SJSA1 (cell line): ENCODE measurements around the gene CCDC197. TPM values are rescaled to one million over a fixed set of nuclear protein-coding genes. Genes with fewer than 3 reads are reported as not detected.

ENCODE experiments used
- DNase-seq, 2 experiments: peaks; one replicate each; pipeline ENCODE4 v3.0.0-alpha.2; 2015 to 2020; ENCODE audit warnings: low spot score in 2 of 2, low read depth in 1 of 2
- H3K27ac ChIP-seq: fragments of 250-450 bp; sonication (Bioruptor Pico); 2 replicates; pipeline ENCODE4 v1.5.1; 2020; ENCODE audit warnings: mild to moderate bottlenecking, moderate library complexity
- H3K27me3 ChIP-seq: fragments of 250-450 bp; sonication (Bioruptor Pico); replicated peaks from 2 replicates; pipeline ENCODE4 v1.5.1; 2020; ENCODE audit warnings: mild to moderate bottlenecking, moderate library complexity
- H3K36me3 ChIP-seq: fragments of 250-450 bp; sonication (Bioruptor Pico); 2 replicates; pipeline ENCODE4 v1.5.1; 2020; ENCODE audit warnings: mild to moderate bottlenecking
- H3K4me1 ChIP-seq: fragments of 250-450 bp; sonication (Bioruptor Pico); replicated peaks from 2 replicates; pipeline ENCODE4 v1.6.1; 2021; ENCODE audit warnings: mild to moderate bottlenecking
- H3K4me3 ChIP-seq: fragments of 250-450 bp; sonication (Bioruptor Pico); 2 replicates; pipeline ENCODE4 v1.5.1; 2020; ENCODE audit warnings: mild to moderate bottlenecking
- H3K9me3 ChIP-seq: fragments of 250-450 bp; sonication (Bioruptor Pico); replicated peaks from 2 replicates; pipeline ENCODE4 v1.5.1; 2020; ENCODE audit warnings: mild to moderate bottlenecking
- total RNA-seq: library from RNA; depleted of rRNA; stranded (reverse); fragments of >200 nt; shearing (Covaris generic); gene quantifications from 2 replicates; pipeline ENCODE4 v1.2.3, GENCODE V29; 2014

Gene CCDC197
- total RNA-seq, 1 experiment from 2014 or later = not detected

DNA sequence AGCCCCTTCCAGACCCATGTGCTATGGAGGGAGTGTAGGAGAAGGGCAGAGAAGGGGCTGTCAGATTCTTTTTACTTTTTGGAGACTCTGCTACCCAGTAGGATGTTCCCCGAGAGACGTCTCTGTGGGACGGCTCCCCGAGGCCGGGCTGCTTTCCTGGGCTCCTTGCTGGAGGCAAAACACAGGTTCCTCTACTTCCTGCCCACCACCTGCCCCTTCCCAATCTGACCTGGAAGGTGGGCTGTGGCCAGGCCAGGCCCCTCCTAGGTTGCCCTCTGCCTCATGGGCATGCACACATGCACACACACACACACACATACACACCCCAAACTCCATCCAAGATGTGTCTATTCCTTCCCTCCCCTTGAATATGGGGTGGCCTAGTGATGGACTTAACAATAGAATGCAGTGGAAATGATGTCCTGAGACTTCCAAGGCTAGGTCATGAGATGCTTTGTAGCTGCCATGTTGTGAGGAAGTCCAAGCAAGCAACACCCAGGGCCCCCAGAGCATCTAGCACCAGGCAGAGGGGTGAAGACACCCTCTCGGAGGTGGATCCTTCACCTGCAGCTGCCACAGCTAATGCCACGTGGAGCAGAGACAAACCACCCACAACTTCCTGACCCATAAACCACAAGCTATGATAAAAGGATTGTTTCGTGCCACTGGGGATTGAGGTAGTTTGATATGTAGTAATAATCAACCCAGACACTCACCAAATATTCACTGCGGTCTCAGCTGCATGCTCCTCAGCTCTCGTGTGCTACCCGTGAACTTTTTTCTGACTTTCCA, 19.1 kb upstream of the CCDC197 start:
- Histone ChIP-seq H3K4me1 (peaks cover 36% of the 10 kb centered on the region), H3K27me3 (no peaks in the 10 kb centered on the region), H3K4me3 (no peak overlapping the region), H3K27ac (no peak overlapping the region), H3K9me3 (no peaks in the 10 kb centered on the region), H3K36me3 (no peaks in the 10 kb centered on the region)
- DNase-seq = no peak

DNA sequence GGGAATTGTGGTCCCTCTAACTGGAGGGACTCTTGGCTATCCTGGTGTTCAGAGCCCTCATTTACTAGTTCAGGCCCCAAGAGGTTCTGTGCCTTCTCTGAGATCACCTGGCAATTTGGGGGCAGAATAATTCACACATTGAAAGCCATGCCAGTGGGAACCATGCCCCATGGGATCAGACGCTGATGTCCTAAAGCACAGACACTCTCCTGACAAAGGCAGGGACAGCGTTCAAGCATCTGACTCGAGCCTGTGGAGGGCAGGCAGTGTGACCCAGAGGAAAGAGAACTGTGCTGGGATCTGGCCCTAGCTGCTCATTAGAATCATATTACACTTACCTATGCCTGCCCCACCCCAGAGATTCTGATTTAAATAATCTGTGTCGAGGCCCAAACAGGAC, 18.4 kb upstream of the CCDC197 start:
- no peak for DNase-seq
- Histone ChIP-seq H3K27me3 (no peaks in the 10 kb centered on the region), H3K4me3 (no peak overlapping the region), H3K27ac (no peak overlapping the region), H3K9me3 (no peaks in the 10 kb centered on the region), H3K4me1 (peaks cover 36% of the 10 kb centered on the region), H3K36me3 (no peaks in the 10 kb centered on the region)

DNA sequence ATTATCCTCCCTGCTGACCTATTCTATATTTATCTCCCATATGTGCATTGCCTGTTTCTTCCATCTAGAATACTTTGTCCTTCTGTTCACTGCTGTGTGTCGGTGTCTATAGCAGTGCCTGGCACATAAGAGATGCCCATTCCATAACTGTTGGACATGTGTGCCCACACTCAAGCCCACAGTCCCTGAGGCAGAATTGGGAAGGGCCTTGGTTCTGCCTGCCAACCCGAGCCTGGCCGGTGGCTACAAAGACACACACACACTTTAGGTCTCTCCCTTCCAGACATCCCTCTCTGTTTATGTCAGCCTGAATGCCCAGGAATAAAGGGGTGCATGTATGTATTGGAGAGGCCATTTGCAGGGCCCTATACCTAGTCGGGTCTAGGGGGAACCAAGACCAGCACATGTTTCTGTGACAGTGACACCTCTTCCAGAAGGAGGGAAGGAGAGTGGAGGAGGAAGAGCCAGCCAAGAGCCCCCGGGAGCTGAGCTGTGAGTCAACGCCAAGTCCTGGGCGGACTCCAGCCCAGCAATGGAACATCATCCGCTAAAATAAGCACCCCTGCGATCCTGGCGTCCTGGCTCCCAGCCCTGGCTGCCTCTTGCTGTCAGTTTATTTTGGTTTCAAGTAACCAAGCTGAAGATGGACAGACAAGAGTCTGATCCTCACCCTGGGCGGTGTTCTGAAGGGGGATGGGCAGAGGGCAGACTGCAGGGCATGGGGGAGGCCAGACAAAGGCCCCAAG, 16.5 kb upstream of the CCDC197 start:
- H3K27ac ChIP-seq = no peak overlapping the region
- no peak overlapping the region for H3K4me3 ChIP-seq
- H3K9me3 ChIP-seq = no peaks in the 10 kb centered on the region
- peaks cover 40% of the 10 kb centered on the region for H3K4me1 ChIP-seq
- DNase-seq = no peak
- no peaks in the 10 kb centered on the region for H3K36me3 ChIP-seq
- H3K27me3 ChIP-seq = no peaks in the 10 kb centered on the region

DNA sequence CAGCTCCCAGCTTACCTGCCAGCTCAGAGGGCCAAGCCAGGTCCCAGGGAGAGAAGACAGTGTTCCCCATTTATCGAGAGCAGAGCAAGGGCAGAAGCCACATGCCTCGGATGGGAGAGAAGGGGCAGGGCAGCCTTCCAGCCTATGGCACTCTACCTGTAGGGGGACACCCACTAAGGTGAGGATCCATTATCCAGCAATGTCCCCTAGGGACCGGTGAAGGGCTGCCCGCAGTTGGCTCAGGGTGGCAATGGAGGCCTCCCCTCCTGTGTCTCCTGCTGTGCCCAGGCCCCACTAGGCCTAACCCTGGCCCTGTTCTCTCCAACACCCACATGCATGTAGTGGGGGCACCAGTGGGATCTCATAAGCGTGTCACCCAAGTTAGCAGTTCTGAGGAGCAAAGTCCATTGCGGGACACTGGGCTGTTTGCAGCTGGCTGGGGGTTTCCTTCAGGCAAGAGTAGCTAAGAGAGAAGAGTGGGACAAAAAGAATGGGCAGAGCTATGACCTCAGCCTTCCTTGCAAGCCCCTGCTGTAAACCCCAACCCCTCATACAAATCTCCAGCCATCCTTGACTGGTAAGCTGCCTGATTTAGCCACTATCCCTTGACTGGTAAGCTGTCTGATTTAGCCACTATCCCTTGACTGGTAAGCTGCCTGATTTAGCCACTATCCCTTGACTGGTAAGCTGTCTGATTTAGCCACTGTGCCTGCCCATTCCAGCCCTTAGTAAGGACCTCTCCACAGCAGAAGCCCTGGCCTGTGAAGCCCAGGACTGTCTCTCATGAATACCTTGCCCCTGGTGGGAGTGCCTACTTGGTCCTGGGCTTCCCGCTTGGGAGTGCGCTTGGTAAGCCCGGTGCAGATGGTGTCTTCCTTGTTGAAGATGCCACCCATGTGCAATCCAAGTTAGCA, 15.5 kb upstream of the CCDC197 start:
- Histone ChIP-seq H3K4me1 (peaks cover 33% of the 10 kb centered on the region), H3K27ac (no peak overlapping the region), H3K4me3 (no peak overlapping the region), H3K36me3 (no peaks in the 10 kb centered on the region), H3K27me3 (no peaks in the 10 kb centered on the region), H3K9me3 (no peaks in the 10 kb centered on the region)
- no peak for DNase-seq

DNA sequence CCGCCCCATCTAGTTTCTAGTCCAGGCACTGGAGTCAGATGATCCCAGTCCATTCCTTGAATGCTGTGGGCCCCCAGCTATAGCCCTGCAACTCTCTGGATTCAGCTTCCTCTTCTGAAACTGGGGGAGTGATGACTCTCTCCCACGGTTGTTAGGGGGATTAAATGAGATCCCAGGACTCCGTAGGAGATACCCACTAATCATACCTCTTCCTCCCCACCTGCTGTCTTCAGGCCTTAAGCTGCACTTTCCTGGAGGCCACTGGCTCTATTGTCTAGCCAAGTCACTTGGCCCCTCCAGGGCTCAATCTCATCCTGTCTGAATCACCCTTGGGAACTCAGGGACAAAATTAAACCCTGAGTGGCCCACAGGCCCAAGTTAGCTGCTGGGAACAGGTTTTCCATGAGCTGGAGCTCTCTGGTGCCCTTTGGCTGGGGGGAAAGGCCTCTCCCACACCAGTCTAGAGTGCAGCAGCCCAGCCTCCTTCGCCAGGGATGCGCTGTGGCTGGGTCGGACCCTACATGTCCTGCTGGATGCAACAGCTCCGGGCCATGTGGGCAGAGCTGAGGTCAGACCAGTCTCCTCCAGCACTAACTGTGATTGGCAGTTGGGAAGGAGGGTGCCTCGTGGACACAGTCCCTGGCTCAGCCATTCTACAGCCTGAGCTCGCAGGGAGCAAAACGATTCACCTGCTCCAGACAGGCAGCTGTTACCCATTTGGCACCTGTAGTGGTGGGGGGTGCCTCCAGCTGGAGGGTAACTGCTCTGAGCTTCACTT, 14.7 kb upstream of the CCDC197 start:
- Histone ChIP-seq H3K9me3 (no peaks in the 10 kb centered on the region), H3K27ac (no peak overlapping the region), H3K4me3 (no peak overlapping the region), H3K27me3 (no peaks in the 10 kb centered on the region), H3K36me3 (no peaks in the 10 kb centered on the region), H3K4me1 (peaks cover 26% of the 10 kb centered on the region)
- DNase-seq = no peak

DNA sequence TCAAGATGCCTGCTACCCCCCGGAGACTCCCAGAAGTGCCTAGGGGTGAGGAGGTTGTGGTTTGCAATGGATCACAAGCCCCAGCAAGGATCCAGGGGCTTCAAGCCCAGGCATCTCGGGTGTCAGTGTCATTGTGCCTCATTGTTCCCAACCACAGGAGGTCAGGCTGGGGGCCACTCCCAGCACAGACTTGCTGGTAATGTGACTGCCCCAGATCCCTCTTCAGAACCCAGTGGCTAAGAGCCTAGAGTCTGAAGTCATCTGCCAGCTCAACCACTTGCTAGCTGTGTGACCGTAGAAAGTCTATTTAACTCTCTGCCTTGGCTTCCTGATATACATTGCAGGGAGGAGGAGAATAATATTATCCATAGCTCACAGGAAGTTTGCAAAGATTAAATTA, 13.0 kb upstream of the CCDC197 start:
- no peak overlapping the region for H3K4me3 ChIP-seq
- peaks cover 26% of the 10 kb centered on the region for H3K4me1 ChIP-seq
- H3K36me3 ChIP-seq = no peaks in the 10 kb centered on the region
- H3K27me3 ChIP-seq = no peaks in the 10 kb centered on the region
- no peak for DNase-seq
- H3K9me3 ChIP-seq = no peaks in the 10 kb centered on the region
- H3K27ac ChIP-seq = no peak overlapping the region

DNA sequence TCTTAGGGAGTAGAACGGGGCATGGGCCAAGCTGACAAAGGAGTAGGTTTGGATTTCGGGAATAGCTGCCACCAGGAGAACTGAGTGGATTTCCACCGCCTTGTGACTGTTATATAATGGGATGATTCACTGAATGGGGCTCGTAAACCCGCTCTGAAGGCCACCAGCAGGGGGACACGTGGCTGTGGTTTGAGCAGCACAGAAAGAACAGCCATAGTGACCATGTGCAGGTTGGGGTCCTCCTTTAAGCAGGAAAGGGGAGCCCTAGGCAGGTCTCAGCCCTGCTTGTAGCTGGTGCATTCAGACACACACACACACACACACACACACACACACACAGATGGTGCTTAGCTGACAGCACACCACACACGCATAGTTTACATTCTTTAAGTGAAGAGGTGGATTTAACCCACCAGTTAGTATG, 12.1 kb upstream of the CCDC197 start:
- peak; percentile 68 to 74 for DNase-seq
- H3K36me3 ChIP-seq = no peaks in the 10 kb centered on the region
- H3K4me3 ChIP-seq = no peak overlapping the region
- peaks cover 26% of the 10 kb centered on the region for H3K4me1 ChIP-seq
- H3K27ac ChIP-seq = no peak overlapping the region
- no peaks in the 10 kb centered on the region for H3K9me3 ChIP-seq
- H3K27me3 ChIP-seq = no peaks in the 10 kb centered on the region

DNA sequence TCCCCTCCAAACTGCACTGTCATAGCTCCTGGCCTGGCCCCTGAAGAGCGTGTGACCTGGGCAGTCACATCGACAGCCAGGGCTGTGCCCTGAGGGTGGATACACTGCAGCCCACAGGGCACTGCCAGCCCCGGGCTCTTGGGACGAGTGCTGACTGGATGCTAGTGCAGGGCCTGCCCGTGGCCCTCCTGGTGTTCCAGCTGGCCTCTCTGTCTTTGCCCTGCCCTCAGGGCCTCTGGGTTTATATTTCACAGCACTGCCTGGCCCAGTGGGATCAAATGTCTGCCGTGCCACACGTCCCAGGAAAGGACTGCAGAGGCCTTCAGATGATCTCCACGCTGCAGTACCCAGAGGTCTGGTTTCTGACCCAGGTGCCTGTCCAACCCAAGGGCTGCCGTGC, 10.1 kb upstream of the CCDC197 start:
- Histone ChIP-seq H3K9me3 (no peaks in the 10 kb centered on the region), H3K4me1 (peaks cover 17% of the 10 kb centered on the region), H3K4me3 (no peak overlapping the region), H3K36me3 (no peaks in the 10 kb centered on the region), H3K27ac (no peak overlapping the region), H3K27me3 (no peaks in the 10 kb centered on the region)
- no peak for DNase-seq

DNA sequence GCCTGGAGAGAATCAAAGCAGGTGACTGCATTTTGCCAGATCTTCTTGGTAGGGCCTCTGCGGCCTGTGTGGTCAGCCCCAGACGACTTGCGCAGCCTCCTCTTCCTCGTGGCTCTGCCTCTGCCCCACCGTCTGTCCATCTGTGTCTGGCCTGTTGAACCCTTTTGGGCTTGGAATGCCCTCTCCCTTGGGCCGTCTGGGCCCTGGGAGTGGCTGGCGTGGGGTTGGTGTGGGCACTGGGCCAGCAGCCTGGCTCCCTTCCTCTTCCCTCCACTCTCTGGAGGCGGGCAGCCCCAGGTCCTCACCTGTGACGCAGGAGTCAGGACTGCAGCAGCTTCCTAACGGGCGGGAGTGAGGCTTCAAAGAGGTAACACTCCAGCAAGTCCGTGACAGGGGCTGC, 9.7 kb upstream of the CCDC197 start:
- Histone ChIP-seq H3K27me3 (no peaks in the 10 kb centered on the region), H3K9me3 (no peaks in the 10 kb centered on the region), H3K4me3 (no peak overlapping the region), H3K36me3 (no peaks in the 10 kb centered on the region), H3K4me1 (peaks cover 17% of the 10 kb centered on the region), H3K27ac (no peak overlapping the region)
- DNase-seq = no peak

DNA sequence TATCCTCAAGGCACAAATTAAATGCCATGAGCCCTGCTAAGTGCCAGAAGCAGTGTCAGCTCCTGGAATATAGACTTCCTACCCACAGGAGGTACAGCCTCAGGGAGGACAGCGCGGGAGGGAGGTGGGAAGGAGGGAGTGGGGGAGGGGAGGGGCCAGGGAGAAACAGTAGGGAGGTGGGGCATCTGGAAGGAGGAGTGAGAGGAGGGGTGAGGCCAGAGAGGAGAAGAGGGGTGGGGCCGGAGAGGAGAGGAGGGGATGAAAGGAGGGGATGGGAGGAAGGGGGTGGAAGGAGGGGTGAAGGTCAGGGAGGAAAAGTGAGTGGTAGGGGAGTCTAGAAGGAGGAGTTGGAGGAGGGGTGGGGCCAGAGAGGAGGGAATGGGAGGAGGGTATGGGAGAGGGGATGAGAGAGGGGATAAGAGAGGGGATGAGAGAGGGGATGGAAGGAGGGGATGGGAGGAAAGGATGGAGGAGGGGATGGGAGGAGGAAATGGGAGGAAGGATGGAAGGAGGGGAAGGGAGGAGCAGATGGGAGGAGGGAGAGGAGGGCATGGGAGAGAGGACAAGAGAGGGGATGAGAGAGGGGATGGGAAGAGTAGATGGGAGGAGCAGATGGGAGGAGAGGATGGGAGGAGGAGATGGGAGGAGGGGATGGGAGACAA, 9.2 kb upstream of the CCDC197 start:
- Histone ChIP-seq H3K27ac (no peak overlapping the region), H3K4me3 (no peak overlapping the region), H3K27me3 (no peaks in the 10 kb centered on the region), H3K4me1 (peaks cover 17% of the 10 kb centered on the region), H3K36me3 (no peaks in the 10 kb centered on the region), H3K9me3 (no peaks in the 10 kb centered on the region)
- DNase-seq = no peak

DNA sequence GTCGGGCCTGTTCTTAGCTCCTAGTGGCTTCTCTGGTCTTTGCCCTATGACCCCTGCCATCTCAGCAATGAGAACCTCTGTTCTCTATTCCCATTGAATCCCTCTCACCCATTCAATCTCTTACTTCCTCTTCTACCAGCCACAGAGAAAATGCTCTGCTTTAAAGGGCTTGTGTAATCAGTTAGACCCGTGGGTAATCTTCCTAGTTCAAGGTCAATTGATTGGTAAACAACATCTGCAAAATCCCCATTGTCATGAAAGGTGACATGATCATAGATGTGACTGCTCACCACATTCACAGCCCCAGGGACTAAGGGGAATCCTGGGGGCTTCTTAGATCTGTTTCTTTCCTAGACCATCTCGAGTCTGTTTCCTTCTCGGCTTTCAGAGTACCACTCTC, 7.2 kb upstream of the CCDC197 start:
- no peaks in the 10 kb centered on the region for H3K36me3 ChIP-seq
- peaks cover 13% of the 10 kb centered on the region for H3K4me1 ChIP-seq
- H3K27ac ChIP-seq = no peak overlapping the region
- no peak overlapping the region for H3K4me3 ChIP-seq
- H3K9me3 ChIP-seq = no peaks in the 10 kb centered on the region
- DNase-seq = no peak
- H3K27me3 ChIP-seq = no peaks in the 10 kb centered on the region

DNA sequence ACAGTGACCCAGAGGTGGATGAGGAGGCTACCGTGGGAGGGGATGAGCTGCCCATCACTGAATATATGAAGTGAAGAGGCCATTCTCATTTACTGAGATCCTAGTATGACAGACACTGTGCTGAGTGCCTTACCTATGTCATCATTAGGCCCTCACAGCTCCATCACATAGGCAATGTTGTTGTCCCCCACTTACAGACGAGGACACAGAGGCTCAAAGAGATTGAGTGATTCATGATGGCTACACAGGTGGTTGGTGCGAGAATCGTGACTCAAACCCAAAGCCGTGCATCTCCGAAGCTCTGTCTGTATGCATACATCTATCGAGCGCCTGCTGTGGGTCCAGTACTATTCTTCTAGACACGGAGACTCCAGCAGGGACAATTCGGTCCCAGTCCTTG, 5.9 kb upstream of the CCDC197 start:
- Histone ChIP-seq H3K9me3 (no peaks in the 10 kb centered on the region), H3K36me3 (no peaks in the 10 kb centered on the region), H3K4me3 (no peak overlapping the region), H3K4me1 (peaks cover 14% of the 10 kb centered on the region), H3K27me3 (no peaks in the 10 kb centered on the region), H3K27ac (no peak overlapping the region)
- DNase-seq = no peak

DNA sequence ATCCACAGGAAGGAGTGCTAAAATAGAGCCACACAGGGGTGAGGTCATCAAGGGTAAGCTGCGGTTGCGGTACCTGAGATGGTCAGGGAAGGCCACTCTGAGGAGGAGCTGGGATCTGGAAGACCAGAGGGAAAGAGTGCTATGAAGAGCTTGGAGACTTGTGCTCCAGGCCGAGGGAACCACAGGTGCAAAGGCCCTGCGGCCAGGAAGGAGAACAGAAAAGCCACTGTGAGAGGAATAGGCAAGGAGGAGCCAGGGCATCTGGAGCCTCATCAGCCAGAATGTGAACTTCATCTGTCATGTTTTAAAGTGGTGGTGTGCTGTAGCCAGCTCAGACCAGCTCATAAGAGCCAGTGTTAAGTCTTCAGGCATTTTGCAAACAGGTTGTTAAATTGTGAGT, 5.5 kb upstream of the CCDC197 start:
- Histone ChIP-seq H3K36me3 (no peaks in the 10 kb centered on the region), H3K4me1 (peaks cover 14% of the 10 kb centered on the region), H3K27me3 (no peaks in the 10 kb centered on the region), H3K9me3 (no peaks in the 10 kb centered on the region), H3K4me3 (no peak overlapping the region), H3K27ac (no peak overlapping the region)
- DNase-seq = no peak
